Adrenal gland (tissue), 5 donors: ENCODE results near the gene TMEM184C.

Source experiments
- CTCF ChIP-seq, 6 experiments: fragments of 450-650 bp in 4 of 6; fragments of 200-600 bp in 2 of 6; sonication (generic) in 1 of 6; IDR thresholded peaks; 1 replicate in 5 of 6; 2 replicates in 1 of 6; pipeline versions ENCODE4 v1.5.1 to v1.8.0; 2016 to 2021; ENCODE audit warnings: antibody characterized with exemption in 6 of 6, mild to moderate bottlenecking in 2 of 6, moderate library complexity in 1 of 6
- POLR2A ChIP-seq, 2 donors: fragments of 450-650 bp; IDR thresholded peaks; one replicate each; pipeline ENCODE4 v1.6.1; 2017; ENCODE audit warnings: antibody characterized with exemption in 2 of 2, mild to moderate bottlenecking in 2 of 2, moderate library complexity in 1 of 2
- donor health status: DM: no; HTN: no; CAD: no.

DNA sequence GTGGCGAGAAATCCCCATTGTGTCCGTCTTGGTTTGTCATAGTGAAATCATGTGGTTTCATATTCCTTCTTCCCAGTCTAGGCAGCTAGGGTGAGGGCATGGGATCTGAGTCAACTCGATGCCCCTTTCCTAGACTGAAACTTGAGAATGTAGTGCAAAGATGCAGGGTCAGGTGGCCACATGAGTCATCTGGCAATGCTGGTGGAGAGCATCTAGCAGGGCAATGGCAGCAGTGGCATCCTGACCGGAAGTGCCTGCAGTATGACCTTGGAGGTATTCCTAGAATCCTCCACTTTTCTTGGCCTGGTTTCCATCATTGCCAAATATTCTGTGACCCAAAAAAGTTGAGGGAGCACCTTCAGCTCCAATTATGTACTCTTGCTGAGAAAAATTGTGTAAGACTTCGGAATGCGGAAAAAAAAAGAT lies 39.1 kb upstream of the TMEM184C start:
- TF ChIP-seq POLR2A (IDR thresholded peaks at IDR 0.05) (no peak), CTCF (IDR thresholded peaks at IDR 0.05) (no peak)
